Measurements from ENCODE around the gene HOMER2. TPM values are rescaled to one million over a fixed set of nuclear protein-coding genes. Genes with fewer than 3 reads are reported as not detected.
"Not testable (repeated sequence)": the region's sequence is repeated elsewhere in the genome, so short reads cannot be mapped to it uniquely, and the experiment has no call there.

HOMER2 gene
- total RNA-seq, 1 experiment from 2014 or later, result 49.4 TPM

- H3K9me3 Mint-ChIP-seq (ENCODE audit: low read depth, unreplicated experiment), result no peaks in the 10 kb centered on the region
Measured at GRCh38 chr15:82900511-82901060, 51.9 kb downstream of the HOMER2 start.

GRCh38 chr15:82898961-82899360, 53.6 kb downstream of the HOMER2 start:
- H3K4me1 Mint-ChIP-seq (ENCODE audit: low read depth, unreplicated experiment), result no peaks in the 10 kb centered on the region
- no peaks in the 10 kb centered on the region for H3K27me3 Mint-ChIP-seq (ENCODE audit: unreplicated experiment)
- no peak for DNase-seq
- no peak for TF ChIP-seq CTCF (IDR thresholded peaks at IDR 0.05; ENCODE audit: unreplicated experiment)
- no peak overlapping the region for H3K27ac Mint-ChIP-seq (ENCODE audit: unreplicated experiment)
- H3K4me3 Mint-ChIP-seq (ENCODE audit: low read depth, unreplicated experiment), result no peak overlapping the region
- intact Hi-C loops (cut with micrococcal nuclease; ENCODE audit: unreplicated experiment), result no loop called here
- CTCF ChIA-PET, result no interaction called here
- H3K9me3 Mint-ChIP-seq (ENCODE audit: low read depth, unreplicated experiment), result no peaks in the 10 kb centered on the region
- BruUV-seq (replicated peaks), result no TSS peak
- no peaks in the 10 kb centered on the region for H3K36me3 Mint-ChIP-seq (ENCODE audit: insufficient read depth, unreplicated experiment)

More at GRCh38 chr15:82900511-82901060, 51.9 kb downstream of the HOMER2 start:
- intact Hi-C loops (cut with micrococcal nuclease; ENCODE audit: unreplicated experiment), result no loop called here
- no peak for DNase-seq
- H3K4me1 Mint-ChIP-seq (ENCODE audit: low read depth, unreplicated experiment), result peaks cover 9% of the 10 kb centered on the region
- CTCF ChIA-PET, result no interaction called here
- no peak for TF ChIP-seq CTCF (IDR thresholded peaks at IDR 0.05; ENCODE audit: unreplicated experiment)
- no TSS peak for BruUV-seq (replicated peaks)
- H3K27me3 Mint-ChIP-seq (ENCODE audit: unreplicated experiment), result no peaks in the 10 kb centered on the region
- H3K36me3 Mint-ChIP-seq (ENCODE audit: insufficient read depth, unreplicated experiment), result no peaks in the 10 kb centered on the region
- no peak overlapping the region for H3K27ac Mint-ChIP-seq (ENCODE audit: unreplicated experiment)
- H3K4me3 Mint-ChIP-seq (ENCODE audit: low read depth, unreplicated experiment), result no peak overlapping the region

GRCh38 chr15:82895983-82896382, 56.5 kb downstream of the HOMER2 start:
- no peak overlapping the region for H3K27ac Mint-ChIP-seq (ENCODE audit: unreplicated experiment)
- H3K27me3 Mint-ChIP-seq (ENCODE audit: unreplicated experiment), result no peaks in the 10 kb centered on the region
- no TSS peak for BruUV-seq (replicated peaks)

GRCh38 chr15:82894971-82895520, 57.5 kb downstream of the HOMER2 start:
- no peak overlapping the region for H3K4me3 Mint-ChIP-seq (ENCODE audit: low read depth, unreplicated experiment)
- no TSS peak for BruUV-seq (replicated peaks)
- no peaks in the 10 kb centered on the region for H3K4me1 Mint-ChIP-seq (ENCODE audit: low read depth, unreplicated experiment)
- no peak overlapping the region for H3K27ac Mint-ChIP-seq (ENCODE audit: unreplicated experiment)
- no peaks in the 10 kb centered on the region for H3K36me3 Mint-ChIP-seq (ENCODE audit: insufficient read depth, unreplicated experiment)
- H3K27me3 Mint-ChIP-seq (ENCODE audit: unreplicated experiment), result no peaks in the 10 kb centered on the region
- no peak for DNase-seq
- intact Hi-C loops (cut with micrococcal nuclease; ENCODE audit: unreplicated experiment), result no loop called here
- CTCF ChIA-PET, result no interaction called here
- no peak for TF ChIP-seq CTCF (IDR thresholded peaks at IDR 0.05; ENCODE audit: unreplicated experiment)
- no peaks in the 10 kb centered on the region for H3K9me3 Mint-ChIP-seq (ENCODE audit: low read depth, unreplicated experiment)

More at GRCh38 chr15:82895983-82896382, 56.5 kb downstream of the HOMER2 start:
- no peaks in the 10 kb centered on the region for H3K9me3 Mint-ChIP-seq (ENCODE audit: low read depth, unreplicated experiment)
- intact Hi-C loops (cut with micrococcal nuclease; ENCODE audit: unreplicated experiment), result no loop called here
- no peak overlapping the region for H3K4me3 Mint-ChIP-seq (ENCODE audit: low read depth, unreplicated experiment)
- no peak for DNase-seq
- no peaks in the 10 kb centered on the region for H3K4me1 Mint-ChIP-seq (ENCODE audit: low read depth, unreplicated experiment)
- no peaks in the 10 kb centered on the region for H3K36me3 Mint-ChIP-seq (ENCODE audit: insufficient read depth, unreplicated experiment)
- CTCF ChIA-PET, result no interaction called here
- TF ChIP-seq CTCF (IDR thresholded peaks at IDR 0.05; ENCODE audit: unreplicated experiment), result no peak

GRCh38 chr15:82893473-82893872, 59.0 kb downstream of the HOMER2 start:
- H3K36me3 Mint-ChIP-seq (ENCODE audit: insufficient read depth, unreplicated experiment); CTCF ChIA-PET: not testable (repeated sequence)

More at GRCh38 chr15:82893473-82893872, 59.0 kb downstream of the HOMER2 start:
- not testable (repeated sequence) for H3K4me3 Mint-ChIP-seq (ENCODE audit: low read depth, unreplicated experiment); DNase-seq; H3K4me1 Mint-ChIP-seq (ENCODE audit: low read depth, unreplicated experiment); H3K27ac Mint-ChIP-seq (ENCODE audit: unreplicated experiment); BruUV-seq (replicated peaks); H3K9me3 Mint-ChIP-seq (ENCODE audit: low read depth, unreplicated experiment); H3K27me3 Mint-ChIP-seq (ENCODE audit: unreplicated experiment)
- intact Hi-C loops (cut with micrococcal nuclease; ENCODE audit: unreplicated experiment), result loop anchor here (1.0 kb wide), 1 partner anchor 17 kb away; no protein-coding TSS in a partner anchor

Measured in Calu3 (cell line).